Astrocyte (in vitro differentiated cells and primary cell): ENCODE measurements around the gene SYNE1. TPM values are rescaled to one million over a fixed set of nuclear protein-coding genes. Genes with fewer than 3 reads are reported as not detected.

Source experiments
- DNase-seq: peaks from one replicate; pipeline ENCODE4 v3.0.0-alpha.2; 2010; ENCODE audit warnings: low read depth
- FAIRE-seq: peaks from 2 replicates; lab custom pipeline; 2011; peaks lifted over from hg19 to GRCh38; lab: Jason Lieb, UNC
- H2AFZ ChIP-seq: 2 replicates; pipeline ENCODE4 v1.6.0; 2012; ENCODE audit warnings: low read depth, low read length, inconsistent platforms
- H3K27ac ChIP-seq: 2 replicates; pipeline ENCODE4 v1.5.1; 2011; ENCODE audit warnings: low read depth, low read length, inconsistent platforms
- H3K27me3 ChIP-seq: 2 replicates; pipeline ENCODE4 v1.6.0; 2011; ENCODE audit warnings: low read length, inconsistent platforms; ENCODE audit not compliant: insufficient read depth
- H3K36me3 ChIP-seq: 2 replicates; pipeline ENCODE4 v1.5.1; 2011; ENCODE audit warnings: low read length, inconsistent platforms; ENCODE audit not compliant: insufficient read depth
- H3K4me1 ChIP-seq: 2 replicates; pipeline ENCODE4 v1.5.1; 2011; ENCODE audit warnings: low read length, inconsistent platforms; ENCODE audit not compliant: insufficient read depth
- H3K4me2 ChIP-seq: 2 replicates; pipeline ENCODE4 v1.6.0; 2012; ENCODE audit warnings: low read length, inconsistent platforms
- H3K4me3 ChIP-seq: 2 replicates; pipeline ENCODE4 v1.5.1; 2011; ENCODE audit warnings: low read depth, mild to moderate bottlenecking, low read length, inconsistent platforms; ENCODE audit not compliant: insufficient read depth
- H3K79me2 ChIP-seq: 2 replicates; pipeline ENCODE4 v1.6.0; 2012; ENCODE audit warnings: mild to moderate bottlenecking, low read length, inconsistent platforms; ENCODE audit not compliant: insufficient read depth
- H3K9ac ChIP-seq: 2 replicates; pipeline ENCODE4 v1.6.0; 2012; ENCODE audit warnings: mild to moderate bottlenecking, low read length, inconsistent platforms
- H3K9me3 ChIP-seq: 2 replicates; pipeline ENCODE4 v1.5.1; 2012; ENCODE audit warnings: low read depth, mild to moderate bottlenecking, low read length, inconsistent platforms; ENCODE audit not compliant: insufficient read depth
- H4K20me1 ChIP-seq: 2 replicates; pipeline ENCODE4 v1.6.0; 2012; ENCODE audit warnings: low read length, inconsistent platforms; ENCODE audit not compliant: insufficient read depth
- H3K27ac Mint-ChIP-seq: one replicate; pipeline ENCODE4 v1.8.0; 2021; ENCODE audit warnings: mild to moderate bottlenecking, mixed read lengths; ENCODE audit not compliant: unreplicated experiment
- H3K27me3 Mint-ChIP-seq: one replicate; pipeline ENCODE4 v1.8.0; 2021; ENCODE audit warnings: low read depth, mixed read lengths; ENCODE audit not compliant: unreplicated experiment
- H3K36me3 Mint-ChIP-seq: one replicate; pipeline ENCODE4 v1.8.0; 2021; ENCODE audit warnings: low read depth, mixed read lengths; ENCODE audit not compliant: unreplicated experiment
- H3K4me1 Mint-ChIP-seq: one replicate; pipeline ENCODE4 v1.8.0; 2021; ENCODE audit warnings: low read depth, mixed read lengths; ENCODE audit not compliant: unreplicated experiment
- H3K4me3 Mint-ChIP-seq: one replicate; pipeline ENCODE4 v1.8.0; 2021; ENCODE audit warnings: mild to moderate bottlenecking, moderate library complexity, mixed read lengths; ENCODE audit not compliant: unreplicated experiment
- H3K9me3 Mint-ChIP-seq: one replicate; pipeline ENCODE4 v1.8.0; 2021; ENCODE audit warnings: mild to moderate bottlenecking, mixed read lengths; ENCODE audit not compliant: unreplicated experiment
- CTCF ChIP-seq: IDR thresholded peaks from 2 replicates; pipeline ENCODE4 v1.5.1; 2011; ENCODE audit warnings: low read depth, mild to moderate bottlenecking, inconsistent platforms, low read length, moderate library complexity; ENCODE audit not compliant: insufficient read depth
- EZH2 ChIP-seq: IDR thresholded peaks from 2 replicates; pipeline ENCODE4 v1.6.1; 2012; ENCODE audit warnings: mild to moderate bottlenecking, low read length, inconsistent platforms; ENCODE audit not compliant: insufficient read depth
- total RNA-seq: library from RNA; stranded (reverse); gene quantifications from 2 replicates; pipeline ENCODE4 v1.2.1, GENCODE V29; 2021

Gene SYNE1
- total RNA-seq, 1 donor from 2014 or later, result 66.5 TPM

GRCh38 chr6:152343735-152344360, 293.3 kb downstream of the SYNE1 start:
- DNase-seq (no peak), FAIRE-seq (no peak)
- Mint-ChIP-seq H3K9me3 (no peaks in the 10 kb centered on the region), H3K27me3 (no peaks in the 10 kb centered on the region), H3K4me1 (no peaks in the 10 kb centered on the region), H3K27ac (no peak overlapping the region), H3K4me3 (no peak overlapping the region), H3K36me3 (peaks cover 18% of the 10 kb centered on the region)
- Histone ChIP-seq H3K9me3 (no peaks in the 10 kb centered on the region), H4K20me1 (no peaks in the 10 kb centered on the region), H3K4me2 (no peak overlapping the region), H3K36me3 (peaks cover 39% of the 10 kb centered on the region), H3K27ac (no peak overlapping the region), H3K79me2 (no peaks in the 10 kb centered on the region), H3K4me1 (peaks cover 3% of the 10 kb centered on the region), H3K9ac (no peak overlapping the region), H3K27me3 (no peaks in the 10 kb centered on the region), H2AFZ (no peak overlapping the region), H3K4me3 (no peak overlapping the region)
- TF ChIP-seq EZH2 (no peak), CTCF (no peak)

- TF ChIP-seq EZH2, result no peak
- no peak for TF ChIP-seq CTCF
- H3K27ac ChIP-seq, result no peak overlapping the region
- H3K4me1 Mint-ChIP-seq, result no peaks in the 10 kb centered on the region
- peaks cover 21% of the 10 kb centered on the region for H3K36me3 Mint-ChIP-seq
- no peak overlapping the region for H2AFZ ChIP-seq
- H3K27me3 ChIP-seq, result no peaks in the 10 kb centered on the region
- DNase-seq, result no peak
- no peaks in the 10 kb centered on the region for H3K4me1 ChIP-seq
- FAIRE-seq, result no peak
- no peak overlapping the region for H3K9ac ChIP-seq
- H3K9me3 ChIP-seq, result no peaks in the 10 kb centered on the region
- no peaks in the 10 kb centered on the region for H3K79me2 ChIP-seq
- no peaks in the 10 kb centered on the region for H3K27me3 Mint-ChIP-seq
- H3K4me3 ChIP-seq, result no peak overlapping the region
- peaks cover 43% of the 10 kb centered on the region for H3K36me3 ChIP-seq
- no peaks in the 10 kb centered on the region for H3K9me3 Mint-ChIP-seq
- H3K27ac Mint-ChIP-seq, result no peak overlapping the region
- H3K4me2 ChIP-seq, result no peak overlapping the region
- H4K20me1 ChIP-seq, result no peaks in the 10 kb centered on the region
- H3K4me3 Mint-ChIP-seq, result no peak overlapping the region
Observed at GRCh38 chr6:152341596-152341995, 295.6 kb downstream of the SYNE1 start.

- Histone ChIP-seq H3K79me2 (no peaks in the 10 kb centered on the region), H4K20me1 (no peaks in the 10 kb centered on the region), H3K9me3 (no peaks in the 10 kb centered on the region), H3K36me3 (peaks cover 53% of the 10 kb centered on the region), H2AFZ (no peak overlapping the region), H3K4me2 (no peak overlapping the region), H3K27ac (no peak overlapping the region), H3K27me3 (no peaks in the 10 kb centered on the region), H3K9ac (no peak overlapping the region), H3K4me1 (no peaks in the 10 kb centered on the region), H3K4me3 (no peak overlapping the region)
- TF ChIP-seq EZH2 (no peak), CTCF (peak; percentile 86)
- DNase-seq, result no peak
- peaks cover 28% of the 10 kb centered on the region for H3K36me3 Mint-ChIP-seq
- peak; percentile 87 for FAIRE-seq
- no peak overlapping the region for H3K4me3 Mint-ChIP-seq
- H3K4me1 Mint-ChIP-seq, result no peaks in the 10 kb centered on the region
- no peaks in the 10 kb centered on the region for H3K27me3 Mint-ChIP-seq
- no peaks in the 10 kb centered on the region for H3K9me3 Mint-ChIP-seq
- no peak overlapping the region for H3K27ac Mint-ChIP-seq
Observed at GRCh38 chr6:152338335-152339125, 298.6 kb downstream of the SYNE1 start.
